ENCODE data around the gene MRPS11.

- TF ChIP-seq POLR2AphosphoS5 (IDR thresholded peaks at IDR 0.05; ENCODE audit: borderline replicate concordance, low read depth, low read length) (no peak), EZH2 (IDR thresholded peaks at IDR 0.05) (no peak)
These were observed 524 bp downstream of the MRPS11 start for GRCh38 chr15:88467935-88468528.
